DMS 273 treated with DMSO at 0.1 percent for 48 hours (cell line): ENCODE results near the gene PRR23E.

Source experiments
- DNase-seq: peaks from one replicate; lab custom pipeline; 2025; lab: John Stamatoyannopoulos, UW

The PRR23E gene

DNA sequence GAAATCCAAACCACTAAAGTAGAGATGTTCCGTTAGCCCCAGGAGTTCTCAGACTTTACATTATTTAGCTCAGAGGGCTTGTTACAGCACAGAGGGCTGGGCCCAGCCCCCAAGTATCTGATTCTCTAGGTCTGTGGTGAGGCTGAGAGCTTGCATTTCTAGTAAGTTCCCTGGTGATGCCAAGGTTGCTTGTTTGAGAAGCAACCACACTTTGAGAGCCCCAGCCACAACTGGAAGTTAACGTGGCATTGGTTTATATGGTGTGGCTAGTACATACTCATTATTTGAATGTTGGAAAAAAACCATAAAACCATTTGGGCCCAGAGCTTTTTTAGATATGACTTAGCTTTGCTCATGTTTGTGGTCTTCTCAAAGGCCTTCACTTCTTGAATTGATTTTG is 35.9 kb downstream of the PRR23E start:
- DNase-seq, result no peak

DNA sequence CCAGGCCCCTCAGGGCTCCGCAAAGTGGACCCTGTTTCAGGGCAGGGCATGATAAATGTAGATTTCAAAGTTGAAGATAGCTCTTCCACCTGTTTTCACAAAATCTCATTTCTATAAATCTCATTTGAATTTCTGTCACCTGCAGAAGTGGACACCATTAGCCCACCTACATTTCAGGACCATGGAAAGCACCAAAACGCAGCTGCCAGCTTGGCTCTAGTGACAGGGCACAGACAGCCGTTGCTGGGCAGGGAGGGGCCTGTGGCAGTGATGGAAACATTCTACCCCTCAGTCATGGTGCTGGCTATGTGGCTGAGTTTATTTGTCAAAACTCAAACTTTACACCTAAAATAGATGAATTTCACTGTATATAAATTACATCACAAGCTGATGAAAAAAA is 40.4 kb downstream of the PRR23E start:
- DNase-seq, result no peak

DNA sequence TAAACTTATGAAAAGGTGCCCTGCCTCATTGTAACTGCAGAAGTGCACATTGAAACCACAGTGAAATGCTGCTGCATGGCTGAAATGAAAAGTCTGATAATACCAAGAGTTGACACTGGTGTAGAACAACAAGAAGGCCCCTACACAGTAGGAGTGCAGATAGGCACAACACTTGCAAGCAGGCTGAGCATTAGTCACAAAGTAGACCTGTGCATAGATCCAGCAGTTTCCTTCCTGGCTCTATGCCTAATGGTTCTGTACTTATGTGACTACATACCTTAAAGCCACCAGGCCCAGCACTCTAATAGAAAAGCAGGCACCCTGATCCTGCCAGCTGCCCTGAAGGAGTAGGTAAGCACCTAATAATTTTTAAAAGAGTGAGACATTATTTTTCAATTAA is 41.8 kb downstream of the PRR23E start:
- no peak for DNase-seq

DNA sequence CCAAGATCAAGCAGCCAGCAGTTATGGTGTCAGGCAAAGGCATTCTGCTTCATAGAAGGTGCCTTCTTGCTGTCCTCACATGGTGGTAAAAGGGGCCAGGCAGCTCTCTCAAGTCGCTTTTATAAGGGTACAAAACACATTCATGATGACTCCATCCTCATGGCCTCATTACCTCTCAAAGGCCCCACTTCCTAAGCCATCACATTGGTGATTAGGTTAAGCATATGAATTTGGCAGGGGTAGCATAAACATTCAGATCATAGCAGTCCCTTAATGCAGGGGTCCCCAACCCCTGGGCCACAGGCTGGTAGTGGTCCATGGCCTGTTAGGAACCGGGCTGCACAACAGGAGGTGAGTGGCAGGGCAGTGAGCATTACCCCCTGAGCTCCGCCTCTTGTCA is 42.8 kb downstream of the PRR23E start:
- no peak for DNase-seq

DNA sequence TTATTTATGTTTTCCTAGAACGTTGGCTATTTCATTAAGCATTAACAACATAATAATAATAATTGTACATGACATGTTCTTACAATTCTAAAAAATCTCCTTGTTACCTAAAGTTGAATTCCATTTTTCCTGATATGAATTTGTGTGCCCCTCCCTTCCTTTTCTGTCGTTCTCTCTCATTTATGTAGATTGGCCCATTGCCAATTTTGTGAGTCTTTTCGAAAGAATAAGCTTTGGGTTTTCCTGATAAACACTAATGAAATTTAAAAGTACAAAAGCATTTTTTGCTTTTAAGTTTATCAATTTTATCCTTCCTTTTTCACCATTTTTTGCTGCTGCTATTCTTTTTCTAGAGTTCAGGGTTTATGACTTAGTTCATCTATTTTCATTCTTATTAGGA is 44.9 kb downstream of the PRR23E start:
- DNase-seq, result no peak

DNA sequence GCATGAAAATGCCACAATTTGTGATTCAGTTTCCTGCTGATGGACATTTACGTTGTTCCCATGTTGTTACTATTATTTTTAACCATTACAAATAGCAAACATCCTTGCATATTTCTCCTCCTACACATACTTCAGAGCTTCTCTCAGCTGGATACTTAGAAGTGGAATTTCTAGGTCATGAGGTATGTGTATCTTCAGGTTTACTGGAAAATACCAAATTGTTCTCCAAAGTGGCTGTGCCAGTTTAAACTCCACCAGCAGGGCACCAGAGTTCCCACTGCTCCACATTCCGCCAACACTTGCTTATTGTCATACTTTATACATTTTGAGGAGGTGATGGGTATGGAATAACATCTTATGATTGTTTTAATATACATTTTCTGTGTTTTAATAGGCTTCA is 45.7 kb downstream of the PRR23E start:
- DNase-seq, result no peak

DNA sequence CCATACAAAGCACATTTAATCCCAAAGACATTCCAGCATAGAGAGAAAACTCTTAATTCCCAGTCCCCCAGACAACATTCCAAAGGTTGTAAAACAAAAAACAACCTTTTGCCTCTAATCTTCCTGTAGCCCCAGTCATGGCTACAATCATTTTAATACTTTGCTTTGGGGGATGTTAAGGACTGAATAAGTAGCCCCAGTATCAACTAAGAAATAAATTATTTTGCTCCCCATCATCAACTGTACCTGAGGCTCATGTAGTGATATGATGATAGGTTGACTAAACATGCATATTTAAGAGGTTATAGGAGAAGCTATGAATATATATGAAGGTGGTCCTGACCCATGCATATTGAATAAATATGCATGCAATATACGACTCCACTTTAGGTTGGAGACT is 54.4 kb downstream of the PRR23E start:
- no peak for DNase-seq
